Mesendoderm (in vitro differentiated cells): ENCODE results near the gene MRPL28.
"Not testable (repeated sequence)": the region's sequence is repeated elsewhere in the genome, so short reads cannot be mapped to it uniquely, and the experiment has no call there.

Source experiments
- DNase-seq: peaks from one replicate; pipeline ENCODE4 v3.0.0; 2013
- H2AK5ac ChIP-seq: 2 replicates; pipeline ENCODE4 v1.6.1; 2013; ENCODE audit warnings: low read length, inconsistent platforms
- H2BK120ac ChIP-seq: 2 replicates; pipeline ENCODE4 v1.6.1; 2013; ENCODE audit warnings: low read depth, mild to moderate bottlenecking, low read length, moderate library complexity, mixed read lengths
- H2BK15ac ChIP-seq: replicated peaks from 2 replicates; pipeline ENCODE4 v1.6.1; 2013; ENCODE audit warnings: low read depth, mild to moderate bottlenecking, moderate library complexity
- H2BK5ac ChIP-seq: 2 replicates; pipeline ENCODE4 v1.6.1; 2013; ENCODE audit warnings: low read length, inconsistent platforms
- H3K18ac ChIP-seq: 2 replicates; pipeline ENCODE4 v1.6.1; 2013; ENCODE audit warnings: mild to moderate bottlenecking, low read length, mixed read lengths
- H3K23ac ChIP-seq: one replicate; pipeline ENCODE4 v1.6.1; 2013; ENCODE audit warnings: low read length
- H3K27ac ChIP-seq: 2 replicates; pipeline ENCODE4 v1.5.1; 2013; ENCODE audit warnings: low read depth, mild to moderate bottlenecking, inconsistent platforms, low read length, moderate library complexity
- H3K27me3 ChIP-seq: 2 replicates; pipeline ENCODE4 v1.6.1; 2013; ENCODE audit warnings: low read length, control low read depth, mild to moderate bottlenecking, inconsistent platforms; ENCODE audit not compliant: insufficient read depth, poor library complexity
- H3K36me3 ChIP-seq: 2 replicates; pipeline ENCODE4 v1.6.1; 2013; ENCODE audit warnings: low read length, inconsistent platforms; ENCODE audit not compliant: control insufficient read depth, insufficient read depth
- H3K4ac ChIP-seq: one replicate; pipeline ENCODE4 v1.6.1; 2013; ENCODE audit warnings: low read depth, mild to moderate bottlenecking, low read length, moderate library complexity
- H3K4me1 ChIP-seq: 2 replicates; pipeline ENCODE4 v1.6.1; 2013; ENCODE audit warnings: low read depth, low read length, inconsistent platforms; ENCODE audit not compliant: control insufficient read depth
- H3K4me2 ChIP-seq: 2 replicates; pipeline ENCODE4 v1.6.1; 2013; ENCODE audit warnings: low read length
- H3K4me3 ChIP-seq: 2 replicates; pipeline ENCODE4 v1.5.1; 2013; ENCODE audit warnings: mild to moderate bottlenecking, low read length
- H3K56ac ChIP-seq: one replicate; pipeline ENCODE4 v1.6.1; 2013; ENCODE audit warnings: low read length
- H3K79me1 ChIP-seq: 2 replicates; pipeline ENCODE4 v1.6.1; 2013; ENCODE audit warnings: low read length, inconsistent platforms
- H3K79me2 ChIP-seq: 2 replicates; pipeline ENCODE4 v1.6.1; 2013; ENCODE audit warnings: mild to moderate bottlenecking, low read length; ENCODE audit not compliant: control insufficient read depth, insufficient read depth
- H3K9ac ChIP-seq: 2 replicates; pipeline ENCODE4 v1.6.1; 2013; ENCODE audit warnings: low read length, inconsistent platforms
- H4K5ac ChIP-seq: one replicate; pipeline ENCODE4 v1.6.1; 2013; ENCODE audit warnings: low read length
- H4K8ac ChIP-seq: one replicate; pipeline ENCODE4 v1.6.1; 2013; ENCODE audit warnings: low read depth, mild to moderate bottlenecking, control low read depth, low read length, moderate library complexity
- WGBS: extraction: QIAGEN DNeasy Blood & Tissue Kit; methylation state at CpG from one replicate; pipeline ENCODE4 v1.1.7; 2013; ENCODE audit warnings: low lambda C conversion rate, missing lambda C conversion rate; ENCODE audit not compliant: insufficient coverage; ENCODE audit errors: extremely low coverage; 5-methylcytosine and 5-hydroxymethylcytosine counted together

The MRPL28 gene

GRCh38 chr16:349211-349610, 21.1 kb downstream of the MRPL28 start:
- DNase-seq: no peak
- Histone ChIP-seq H3K79me1 (peaks cover 32% of the 10 kb centered on the region), H3K4me3 (no peak overlapping the region), H3K27ac (no peak overlapping the region), H3K27me3 (no peaks in the 10 kb centered on the region), H2BK120ac (no peak overlapping the region), H2BK5ac (no peak overlapping the region), H4K8ac (no peak overlapping the region), H2BK15ac (no peak overlapping the region), H3K9ac (peak overlapping the region; percentile 19), H3K23ac (no peak overlapping the region), H2AK5ac (no peak overlapping the region), H3K18ac (no peak overlapping the region), H3K4me2 (no peak overlapping the region), H4K5ac (no peak overlapping the region), H3K36me3 (peaks cover 14% of the 10 kb centered on the region), H3K79me2 (peaks cover 59% of the 10 kb centered on the region), H3K56ac (peak overlapping the region; percentile 49), H3K4ac (no peak overlapping the region), H3K4me1 (no peaks in the 10 kb centered on the region)
- no CpG with 5 or more reads among the region's 7 CpGs for WGBS

- not testable (repeated sequence) for H2BK5ac ChIP-seq, H3K18ac ChIP-seq, H3K27me3 ChIP-seq, H2BK15ac ChIP-seq, H3K4me3 ChIP-seq, H3K9ac ChIP-seq, DNase-seq, H4K8ac ChIP-seq, H2AK5ac ChIP-seq, H4K5ac ChIP-seq, H3K56ac ChIP-seq, H3K4me2 ChIP-seq, H2BK120ac ChIP-seq, H3K4me1 ChIP-seq, H3K27ac ChIP-seq, H3K4ac ChIP-seq
- H3K23ac ChIP-seq: peak overlapping the region; percentile 59
- peaks cover 63% of the 10 kb centered on the region for H3K79me2 ChIP-seq
- peaks cover 14% of the 10 kb centered on the region for H3K36me3 ChIP-seq
- no CpG with 5 or more reads among the region's 10 CpGs for WGBS
- H3K79me1 ChIP-seq: peaks cover 32% of the 10 kb centered on the region
These were observed 21.8 kb downstream of the MRPL28 start for GRCh38 chr16:348495-348894.

- peaks cover 14% of the 10 kb centered on the region for H3K36me3 ChIP-seq
- H3K79me2 ChIP-seq: peaks cover 74% of the 10 kb centered on the region
- H3K27me3 ChIP-seq: no peaks in the 10 kb centered on the region
- no peak overlapping the region for H4K5ac ChIP-seq
- H3K4me3 ChIP-seq: no peak overlapping the region
- H3K56ac ChIP-seq: no peak overlapping the region
- H2AK5ac ChIP-seq: no peak overlapping the region
- no peak overlapping the region for H3K23ac ChIP-seq
- no peak overlapping the region for H3K4me2 ChIP-seq
- no peak overlapping the region for H2BK15ac ChIP-seq
- H2BK5ac ChIP-seq: no peak overlapping the region
- no peak overlapping the region for H3K4ac ChIP-seq
- WGBS: no CpG with 5 or more reads among the region's 6 CpGs
- H3K9ac ChIP-seq: no peak overlapping the region
- H3K18ac ChIP-seq: no peak overlapping the region
- H3K79me1 ChIP-seq: peaks cover 37% of the 10 kb centered on the region
- H3K27ac ChIP-seq: no peak overlapping the region
- no peaks in the 10 kb centered on the region for H3K4me1 ChIP-seq
- H2BK120ac ChIP-seq: no peak overlapping the region
- DNase-seq: no peak
- H4K8ac ChIP-seq: no peak overlapping the region
These were observed 23.1 kb downstream of the MRPL28 start for GRCh38 chr16:347203-347602.

GRCh38 chr16:346587-346986, 23.8 kb downstream of the MRPL28 start:
- Histone ChIP-seq H3K27me3 (no peaks in the 10 kb centered on the region), H3K9ac (no peak overlapping the region), H2BK5ac (no peak overlapping the region), H3K79me2 (peaks cover 74% of the 10 kb centered on the region), H3K27ac (no peak overlapping the region), H2AK5ac (no peak overlapping the region), H3K79me1 (peaks cover 37% of the 10 kb centered on the region), H3K4me1 (no peaks in the 10 kb centered on the region), H3K23ac (no peak overlapping the region), H4K8ac (no peak overlapping the region), H3K4ac (no peak overlapping the region), H2BK120ac (no peak overlapping the region), H4K5ac (no peak overlapping the region), H3K4me3 (no peak overlapping the region), H2BK15ac (no peak overlapping the region), H3K36me3 (peaks cover 14% of the 10 kb centered on the region), H3K4me2 (no peak overlapping the region), H3K56ac (no peak overlapping the region), H3K18ac (no peak overlapping the region)
- DNase-seq: peak; percentile 45
- WGBS: no CpG with 5 or more reads among the region's 15 CpGs

- Histone ChIP-seq H3K4ac (no peak overlapping the region), H4K5ac (no peak overlapping the region), H3K79me2 (peaks cover 75% of the 10 kb centered on the region), H3K23ac (no peak overlapping the region), H3K4me2 (no peak overlapping the region), H3K36me3 (peaks cover 14% of the 10 kb centered on the region), H3K4me3 (no peak overlapping the region), H3K9ac (no peak overlapping the region), H2BK5ac (no peak overlapping the region), H2BK15ac (no peak overlapping the region), H3K79me1 (peaks cover 35% of the 10 kb centered on the region), H3K56ac (no peak overlapping the region), H2AK5ac (no peak overlapping the region), H3K4me1 (no peaks in the 10 kb centered on the region), H3K18ac (no peak overlapping the region), H2BK120ac (no peak overlapping the region), H3K27me3 (no peaks in the 10 kb centered on the region), H4K8ac (no peak overlapping the region), H3K27ac (no peak overlapping the region)
- no peak for DNase-seq
- no CpG with 5 or more reads among the region's 11 CpGs for WGBS
These were observed 24.6 kb downstream of the MRPL28 start for GRCh38 chr16:345772-346171.

GRCh38 chr16:342455-343213, 27.7 kb downstream of the MRPL28 start:
- no peaks in the 10 kb centered on the region for H3K4me1 ChIP-seq
- no peak overlapping the region for H3K4ac ChIP-seq
- no peak overlapping the region for H3K56ac ChIP-seq
- H3K79me2 ChIP-seq: peaks cover 74% of the 10 kb centered on the region
- H3K27ac ChIP-seq: no peak overlapping the region
- no peak for DNase-seq
- WGBS: no CpG with 5 or more reads among the region's 18 CpGs
- H3K4me2 ChIP-seq: no peak overlapping the region
- no peak overlapping the region for H2AK5ac ChIP-seq
- no peak overlapping the region for H3K4me3 ChIP-seq
- no peak overlapping the region for H3K23ac ChIP-seq
- no peak overlapping the region for H2BK15ac ChIP-seq
- no peak overlapping the region for H3K18ac ChIP-seq
- H3K79me1 ChIP-seq: peaks cover 30% of the 10 kb centered on the region
- peaks cover 8% of the 10 kb centered on the region for H3K36me3 ChIP-seq
- no peak overlapping the region for H2BK5ac ChIP-seq
- H3K9ac ChIP-seq: no peak overlapping the region
- H3K27me3 ChIP-seq: no peaks in the 10 kb centered on the region
- no peak overlapping the region for H4K5ac ChIP-seq
- no peak overlapping the region for H4K8ac ChIP-seq
- H2BK120ac ChIP-seq: no peak overlapping the region
